Measurements from ENCODE around the gene FERMT3.

DNA sequence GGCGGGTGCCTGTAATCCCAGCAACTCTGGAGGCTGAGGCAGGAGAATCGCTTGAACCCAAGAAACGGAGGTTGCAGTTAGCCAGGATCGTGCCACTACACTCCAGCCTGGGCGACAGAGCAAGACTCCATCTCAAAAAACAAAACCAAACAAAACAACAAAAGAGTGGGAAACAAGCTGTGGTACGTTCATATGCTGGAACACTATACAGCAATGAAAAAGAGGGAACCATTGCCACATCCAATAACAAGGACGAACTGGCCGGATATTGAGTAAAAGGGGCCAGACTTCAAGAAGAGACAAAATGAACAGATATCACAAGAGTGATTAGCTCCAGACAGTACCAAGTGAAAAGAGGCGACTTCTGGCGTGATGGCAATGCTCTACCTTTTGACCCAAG is 45.5 kb upstream of the FERMT3 start:
- TF ChIP-seq, protein P1, sequence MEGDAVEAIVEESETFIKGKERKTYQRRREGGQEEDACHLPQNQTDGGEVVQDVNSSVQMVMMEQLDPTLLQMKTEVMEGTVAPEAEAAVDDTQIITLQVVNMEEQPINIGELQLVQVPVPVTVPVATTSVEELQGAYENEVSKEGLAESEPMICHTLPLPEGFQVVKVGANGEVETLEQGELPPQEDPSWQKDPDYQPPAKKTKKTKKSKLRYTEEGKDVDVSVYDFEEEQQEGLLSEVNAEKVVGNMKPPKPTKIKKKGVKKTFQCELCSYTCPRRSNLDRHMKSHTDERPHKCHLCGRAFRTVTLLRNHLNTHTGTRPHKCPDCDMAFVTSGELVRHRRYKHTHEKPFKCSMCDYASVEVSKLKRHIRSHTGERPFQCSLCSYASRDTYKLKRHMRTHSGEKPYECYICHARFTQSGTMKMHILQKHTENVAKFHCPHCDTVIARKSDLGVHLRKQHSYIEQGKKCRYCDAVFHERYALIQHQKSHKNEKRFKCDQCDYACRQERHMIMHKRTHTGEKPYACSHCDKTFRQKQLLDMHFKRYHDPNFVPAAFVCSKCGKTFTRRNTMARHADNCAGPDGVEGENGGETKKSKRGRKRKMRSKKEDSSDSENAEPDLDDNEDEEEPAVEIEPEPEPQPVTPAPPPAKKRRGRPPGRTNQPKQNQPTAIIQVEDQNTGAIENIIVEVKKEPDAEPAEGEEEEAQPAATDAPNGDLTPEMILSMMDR (IDR thresholded peaks at IDR 0.05): no peak
- TF ChIP-seq POLR2A (IDR thresholded peaks at IDR 0.05) (no peak), POLR2AphosphoS5 (IDR thresholded peaks at IDR 0.05; ENCODE audit: insufficient read depth in 1 of 2, low read depth in 1 of 2) (no peak)
